Neural cell (in vitro differentiated cells): ENCODE measurements around the gene SERGEF. TPM values are rescaled to one million over a fixed set of nuclear protein-coding genes. Genes with fewer than 3 reads are reported as not detected.

ENCODE experiments used
- H2AFZ ChIP-seq: fragments of 200-600, 300-800 bp; sonication (generic), shearing (Covaris generic); 2 replicates; pipeline ENCODE4 v1.6.0; 2014; ENCODE audit warnings: low read depth, mild to moderate bottlenecking, antibody characterized with exemption, low read length, moderate library complexity
- H3F3A ChIP-seq: fragments of 200-600 bp; shearing (Covaris generic); 2 replicates; pipeline ENCODE4 v1.6.1; 2016; ENCODE audit warnings: mild to moderate bottlenecking, moderate library complexity, mixed read lengths, antibody characterized with exemption, low read length; ENCODE audit not compliant: insufficient read depth, poor library complexity, severe bottlenecking
- H3K27ac ChIP-seq: fragments of 200-600, 300-800 bp; sonication (generic), shearing (Covaris generic); 2 replicates; pipeline ENCODE4 v1.5.1; 2014; ENCODE audit warnings: mild to moderate bottlenecking, low read length, moderate library complexity
- H3K27me3 ChIP-seq: fragments of 300-800, 200-600 bp; sonication (generic), shearing (Covaris generic); 2 replicates; pipeline ENCODE4 v1.6.0; 2014; ENCODE audit warnings: mild to moderate bottlenecking, low read depth, low read length, moderate library complexity; ENCODE audit not compliant: insufficient read depth
- H3K36me3 ChIP-seq: fragments of 300-800, 200-600 bp; sonication (generic), shearing (Covaris generic); 2 replicates; pipeline ENCODE4 v1.5.1; 2014; ENCODE audit warnings: mild to moderate bottlenecking, antibody characterized with exemption, low read length, moderate library complexity; ENCODE audit not compliant: insufficient read depth
- H3K4me2 ChIP-seq: fragments of 300-800, 200-600 bp; sonication (generic), shearing (Covaris generic); 2 replicates; pipeline ENCODE4 v1.6.0; 2014; ENCODE audit warnings: mild to moderate bottlenecking, low read length
- H3K4me3 ChIP-seq: fragments of 300-800, 200-600 bp; sonication (generic), shearing (Covaris generic); 2 replicates; pipeline ENCODE4 v1.5.1; 2014; ENCODE audit warnings: mild to moderate bottlenecking, low read length, moderate library complexity
- H3K79me2 ChIP-seq: fragments of 200-600 bp; shearing (Covaris generic); replicated peaks from 2 replicates; pipeline ENCODE4 v1.6.0; 2014; ENCODE audit warnings: mild to moderate bottlenecking, low read length, moderate library complexity; ENCODE audit not compliant: insufficient read depth
- H3K9ac ChIP-seq: fragments of 300-800, 200-600 bp; sonication (generic), shearing (Covaris generic); 2 replicates; pipeline ENCODE4 v1.6.1; 2016; ENCODE audit warnings: mild to moderate bottlenecking, low read length, mixed read lengths
- H3K9me2 ChIP-seq: fragments of 200-600 bp; shearing (Covaris generic); 2 replicates; pipeline ENCODE4 v1.6.1; 2016; ENCODE audit warnings: mild to moderate bottlenecking, low read length, mixed read lengths; ENCODE audit not compliant: insufficient read depth
- H3K9me3 ChIP-seq: fragments of 200-600, 300-800 bp; sonication (generic), shearing (Covaris generic); 2 replicates; pipeline ENCODE4 v1.6.1; 2016; ENCODE audit warnings: mild to moderate bottlenecking, mixed run types, low read length, moderate library complexity, mixed read lengths
- H4K20me1 ChIP-seq: fragments of 200-600 bp; shearing (Covaris generic); 2 replicates; pipeline ENCODE4 v1.6.1; 2016; ENCODE audit warnings: mild to moderate bottlenecking, mixed run types; ENCODE audit not compliant: insufficient read depth
- EP300 ChIP-seq: fragments of 450-650 bp; conservative IDR thresholded peaks from 2 replicates; pipeline ENCODE4 v1.6.1; 2014; ENCODE audit warnings: antibody characterized with exemption, mild to moderate bottlenecking, moderate library complexity; ENCODE audit not compliant: poor library complexity, severe bottlenecking
- EZH2 ChIP-seq: fragments of 200-600, 300-800 bp; shearing (Covaris generic), sonication (generic); IDR thresholded peaks from 2 replicates; pipeline ENCODE4 v1.6.1; 2014; ENCODE audit warnings: antibody characterized with exemption, low read length, borderline replicate concordance, mild to moderate bottlenecking; ENCODE audit not compliant: insufficient read depth, poor library complexity, severe bottlenecking
- MXI1 ChIP-seq: fragments of 450-650 bp; conservative IDR thresholded peaks from 2 replicates; pipeline ENCODE4 v1.6.1; 2014; ENCODE audit warnings: antibody characterized with exemption, mild to moderate bottlenecking; ENCODE audit not compliant: poor library complexity, severe bottlenecking
- POLR2AphosphoS5 ChIP-seq: IDR thresholded peaks from 2 replicates; pipeline ENCODE4 v1.6.1; 2012
- RAD21 ChIP-seq: fragments of 450-650 bp; conservative IDR thresholded peaks from 2 replicates; pipeline ENCODE4 v1.6.1; 2014; ENCODE audit warnings: antibody characterized with exemption, mild to moderate bottlenecking, moderate library complexity
- SMC3 ChIP-seq: fragments of 450-650 bp; conservative IDR thresholded peaks from 2 replicates; pipeline ENCODE4 v1.6.1; 2014; ENCODE audit warnings: antibody characterized with exemption, mild to moderate bottlenecking, moderate library complexity; ENCODE audit not compliant: poor library complexity
- TAF1 ChIP-seq: IDR thresholded peaks from 2 replicates; pipeline ENCODE4 v1.6.1; 2012; ENCODE audit warnings: low read depth
- polyA plus RNA-seq: library from polyadenylated mRNA; depleted of rRNA; stranded (reverse); fragments of >200 nt; gene quantifications from 2 replicates; pipeline ENCODE4 v1.2.3, GENCODE V29; 2014
- TF ChIP-seq, protein P1 (sequence below): IDR thresholded peaks from 2 replicates; pipeline ENCODE4 v1.6.1; 2012; ENCODE audit warnings: borderline replicate concordance
- TF ChIP-seq, protein P2 (sequence below): fragments of 450-650 bp; IDR thresholded peaks from 2 replicates; pipeline ENCODE4 v1.5.1; 2014; ENCODE audit warnings: antibody characterized with exemption, mild to moderate bottlenecking, moderate library complexity; ENCODE audit not compliant: poor library complexity, severe bottlenecking

SERGEF gene
- polyA plus RNA-seq, 1 donor from 2014 or later = 49.6 TPM

DNA sequence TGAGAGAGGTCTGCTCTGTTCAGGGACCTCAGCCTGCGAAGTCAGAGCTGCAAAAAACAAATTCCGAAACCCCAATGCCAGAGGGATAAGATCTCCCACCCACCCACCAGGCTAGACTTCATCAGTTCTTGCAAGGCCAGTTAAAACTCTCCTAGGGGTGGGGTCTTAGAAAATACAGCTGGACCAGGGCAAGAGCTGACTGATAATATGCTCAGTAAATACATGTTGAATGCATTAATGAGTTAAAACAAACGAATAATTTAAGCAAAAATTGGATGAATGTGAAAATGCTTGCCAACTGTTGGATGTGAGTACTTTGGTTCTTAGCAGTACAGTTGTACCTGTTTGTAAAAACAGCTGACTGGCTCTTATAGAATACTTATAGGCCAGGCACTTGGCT lies 129.8 kb downstream of the SERGEF start:
- no peak overlapping the region for H3K27ac ChIP-seq
- no peaks in the 10 kb centered on the region for H3K9me3 ChIP-seq
- H3K27me3 ChIP-seq = no peaks in the 10 kb centered on the region
- no peak for TF ChIP-seq EZH2
- TF ChIP-seq, protein P1, sequence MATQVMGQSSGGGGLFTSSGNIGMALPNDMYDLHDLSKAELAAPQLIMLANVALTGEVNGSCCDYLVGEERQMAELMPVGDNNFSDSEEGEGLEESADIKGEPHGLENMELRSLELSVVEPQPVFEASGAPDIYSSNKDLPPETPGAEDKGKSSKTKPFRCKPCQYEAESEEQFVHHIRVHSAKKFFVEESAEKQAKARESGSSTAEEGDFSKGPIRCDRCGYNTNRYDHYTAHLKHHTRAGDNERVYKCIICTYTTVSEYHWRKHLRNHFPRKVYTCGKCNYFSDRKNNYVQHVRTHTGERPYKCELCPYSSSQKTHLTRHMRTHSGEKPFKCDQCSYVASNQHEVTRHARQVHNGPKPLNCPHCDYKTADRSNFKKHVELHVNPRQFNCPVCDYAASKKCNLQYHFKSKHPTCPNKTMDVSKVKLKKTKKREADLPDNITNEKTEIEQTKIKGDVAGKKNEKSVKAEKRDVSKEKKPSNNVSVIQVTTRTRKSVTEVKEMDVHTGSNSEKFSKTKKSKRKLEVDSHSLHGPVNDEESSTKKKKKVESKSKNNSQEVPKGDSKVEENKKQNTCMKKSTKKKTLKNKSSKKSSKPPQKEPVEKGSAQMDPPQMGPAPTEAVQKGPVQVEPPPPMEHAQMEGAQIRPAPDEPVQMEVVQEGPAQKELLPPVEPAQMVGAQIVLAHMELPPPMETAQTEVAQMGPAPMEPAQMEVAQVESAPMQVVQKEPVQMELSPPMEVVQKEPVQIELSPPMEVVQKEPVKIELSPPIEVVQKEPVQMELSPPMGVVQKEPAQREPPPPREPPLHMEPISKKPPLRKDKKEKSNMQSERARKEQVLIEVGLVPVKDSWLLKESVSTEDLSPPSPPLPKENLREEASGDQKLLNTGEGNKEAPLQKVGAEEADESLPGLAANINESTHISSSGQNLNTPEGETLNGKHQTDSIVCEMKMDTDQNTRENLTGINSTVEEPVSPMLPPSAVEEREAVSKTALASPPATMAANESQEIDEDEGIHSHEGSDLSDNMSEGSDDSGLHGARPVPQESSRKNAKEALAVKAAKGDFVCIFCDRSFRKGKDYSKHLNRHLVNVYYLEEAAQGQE = no peak
- TF ChIP-seq MXI1 = no peak
- TF ChIP-seq, protein P2, sequence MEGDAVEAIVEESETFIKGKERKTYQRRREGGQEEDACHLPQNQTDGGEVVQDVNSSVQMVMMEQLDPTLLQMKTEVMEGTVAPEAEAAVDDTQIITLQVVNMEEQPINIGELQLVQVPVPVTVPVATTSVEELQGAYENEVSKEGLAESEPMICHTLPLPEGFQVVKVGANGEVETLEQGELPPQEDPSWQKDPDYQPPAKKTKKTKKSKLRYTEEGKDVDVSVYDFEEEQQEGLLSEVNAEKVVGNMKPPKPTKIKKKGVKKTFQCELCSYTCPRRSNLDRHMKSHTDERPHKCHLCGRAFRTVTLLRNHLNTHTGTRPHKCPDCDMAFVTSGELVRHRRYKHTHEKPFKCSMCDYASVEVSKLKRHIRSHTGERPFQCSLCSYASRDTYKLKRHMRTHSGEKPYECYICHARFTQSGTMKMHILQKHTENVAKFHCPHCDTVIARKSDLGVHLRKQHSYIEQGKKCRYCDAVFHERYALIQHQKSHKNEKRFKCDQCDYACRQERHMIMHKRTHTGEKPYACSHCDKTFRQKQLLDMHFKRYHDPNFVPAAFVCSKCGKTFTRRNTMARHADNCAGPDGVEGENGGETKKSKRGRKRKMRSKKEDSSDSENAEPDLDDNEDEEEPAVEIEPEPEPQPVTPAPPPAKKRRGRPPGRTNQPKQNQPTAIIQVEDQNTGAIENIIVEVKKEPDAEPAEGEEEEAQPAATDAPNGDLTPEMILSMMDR = no peak
- TF ChIP-seq RAD21 = no peak
- no peak for TF ChIP-seq TAF1
- no peak for TF ChIP-seq POLR2AphosphoS5
- no peak for TF ChIP-seq EP300
- no peak for TF ChIP-seq SMC3
- H3K4me2 ChIP-seq = no peak overlapping the region
- no peaks in the 10 kb centered on the region for H4K20me1 ChIP-seq
- H3K4me3 ChIP-seq = no peak overlapping the region
- no peaks in the 10 kb centered on the region for H3F3A ChIP-seq
- H3K9ac ChIP-seq = no peak overlapping the region
- no peak overlapping the region for H2AFZ ChIP-seq
- H3K9me2 ChIP-seq = no peaks in the 10 kb centered on the region
- no peaks in the 10 kb centered on the region for H3K36me3 ChIP-seq
- H3K79me2 ChIP-seq = no peaks in the 10 kb centered on the region

DNA sequence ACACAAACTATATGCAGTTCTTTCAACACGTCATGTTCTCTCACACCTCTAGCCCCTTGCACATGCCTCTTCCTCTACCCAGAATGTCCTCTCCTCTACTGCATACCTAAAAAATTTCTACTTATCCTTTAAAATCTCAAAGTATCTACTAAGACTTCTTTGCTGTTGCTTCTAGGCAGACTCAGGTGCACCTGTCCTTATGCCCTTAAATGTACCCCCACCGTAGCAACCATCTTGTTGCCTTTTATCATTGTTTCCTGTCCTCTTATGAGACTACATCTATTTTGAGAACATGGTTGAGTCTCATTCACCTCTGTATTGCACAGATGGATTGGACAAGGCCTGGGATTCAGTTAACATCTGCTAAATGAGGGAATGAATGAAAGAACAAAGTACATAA lies 134.1 kb downstream of the SERGEF start:
- H3K9me2 ChIP-seq = no peaks in the 10 kb centered on the region
- no peaks in the 10 kb centered on the region for H3K9me3 ChIP-seq
- H2AFZ ChIP-seq = no peak overlapping the region
- no peak overlapping the region for H3K9ac ChIP-seq
- H3K27me3 ChIP-seq = no peaks in the 10 kb centered on the region
- H4K20me1 ChIP-seq = no peaks in the 10 kb centered on the region
- no peaks in the 10 kb centered on the region for H3F3A ChIP-seq
- H3K27ac ChIP-seq = no peak overlapping the region
- no peaks in the 10 kb centered on the region for H3K36me3 ChIP-seq
- TF ChIP-seq, protein P1 = no peak
- TF ChIP-seq TAF1 (no peak), EP300 (no peak), MXI1 (no peak), RAD21 (no peak)
- no peak overlapping the region for H3K4me2 ChIP-seq
- H3K79me2 ChIP-seq = no peaks in the 10 kb centered on the region
- no peak overlapping the region for H3K4me3 ChIP-seq
